GM19025 (cell line): ENCODE results near the gene EFCAB10.
"Not testable (repeated sequence)": the region's sequence is repeated elsewhere in the genome, so short reads cannot be mapped to it uniquely, and the experiment has no call there.

Source experiments
- ATAC-seq: cut with Tn5 transposase; IDR thresholded peaks from one replicate; pipeline ENCODE4 v1.9.1; 2021; ENCODE audit warnings: mild to moderate bottlenecking, low read depth, moderate library complexity; ENCODE audit not compliant: unreplicated experiment

EFCAB10 gene

GRCh38 chr7:105532709-105533460, 48.4 kb downstream of the EFCAB10 start:
- no peak for ATAC-seq

DNA sequence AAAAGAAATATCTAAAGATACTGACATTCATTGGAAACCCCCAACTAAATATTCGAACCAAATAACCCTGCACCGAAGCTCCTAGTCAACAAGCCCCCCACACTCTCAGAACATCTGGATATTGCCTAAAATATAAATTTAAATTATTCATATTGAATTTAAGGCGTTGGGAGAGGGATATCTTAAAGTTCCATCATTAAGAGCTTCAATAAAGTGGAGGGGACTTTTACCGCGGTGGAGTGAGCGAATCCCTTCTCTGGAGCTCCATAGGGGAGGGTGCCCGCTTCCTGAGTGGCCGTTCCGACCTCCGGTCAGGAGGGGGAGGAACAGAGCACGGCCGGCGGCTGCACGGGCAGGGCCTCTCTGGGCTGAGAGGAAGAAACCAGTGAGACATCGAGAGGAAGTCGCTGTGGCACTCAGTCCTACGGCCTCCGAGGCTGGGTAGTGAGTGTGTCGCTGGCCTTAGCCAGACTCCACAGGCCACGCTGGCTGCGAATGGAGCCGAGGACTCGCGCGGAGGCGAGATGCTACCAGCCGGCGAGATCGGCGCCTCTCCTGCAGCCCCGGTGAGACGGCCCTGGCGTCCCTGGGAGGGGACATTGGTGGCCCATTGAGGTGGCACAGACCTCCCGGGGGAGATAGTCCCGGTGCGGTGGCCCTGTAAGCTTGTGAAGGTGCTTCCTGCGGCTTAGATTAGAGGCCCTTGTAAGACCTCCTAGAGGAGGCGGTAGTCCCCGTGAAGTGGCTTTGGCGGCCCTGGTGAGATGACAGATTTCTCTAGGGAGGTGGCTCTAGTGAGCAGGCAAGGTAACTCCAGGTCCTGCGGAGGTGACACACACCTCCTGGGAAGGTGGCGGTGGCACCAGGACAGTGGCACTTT, 49.3 kb downstream of the EFCAB10 start, which contains the start of gene RINT1:
RINT1 (plus strand) TSS at position 410 of the 880 bp plus-strand sequence; CDS start at position 525, 115 bp downstream.
- peak; percentile 88 for ATAC-seq

DNA sequence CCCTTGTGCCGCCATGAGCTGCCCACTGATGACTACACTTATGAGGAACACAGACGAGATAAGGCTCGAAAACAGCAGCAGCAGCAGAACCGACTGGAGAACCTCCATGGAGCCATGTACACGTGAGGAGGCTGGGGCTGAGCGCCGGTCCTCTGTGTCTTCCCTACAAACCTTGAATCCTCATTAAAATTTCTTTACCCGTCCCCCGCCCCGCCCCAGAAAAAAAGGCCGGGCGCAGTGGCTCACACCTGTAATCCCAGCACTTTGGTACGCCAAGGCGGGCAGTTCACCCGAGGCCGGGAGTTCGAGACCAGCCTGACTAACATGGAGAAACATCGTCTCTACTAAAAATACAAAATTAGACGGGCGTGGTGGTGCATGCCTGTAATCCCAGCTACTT, 50.7 kb downstream of the EFCAB10 start:
- ATAC-seq, result no peak

DNA sequence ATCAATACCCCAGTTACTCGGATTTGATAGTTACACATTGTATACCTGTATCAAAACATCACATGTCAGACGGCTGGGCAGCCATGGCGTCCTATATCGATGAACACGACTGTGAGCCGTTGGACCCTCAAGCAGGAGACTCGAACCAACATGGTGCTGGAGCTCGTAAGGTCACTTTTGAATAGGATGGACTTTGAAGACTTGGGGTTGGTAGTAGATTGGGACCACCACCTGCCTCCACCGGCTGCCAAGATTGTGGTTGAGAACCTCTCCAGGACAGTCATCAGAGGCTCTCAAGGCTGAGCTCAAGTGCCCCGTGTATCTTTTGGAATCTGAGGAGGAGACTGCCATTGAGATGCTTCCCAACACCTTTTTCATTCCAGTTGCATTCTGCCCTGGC, 51.2 kb downstream of the EFCAB10 start:
- ATAC-seq, result no peak

DNA sequence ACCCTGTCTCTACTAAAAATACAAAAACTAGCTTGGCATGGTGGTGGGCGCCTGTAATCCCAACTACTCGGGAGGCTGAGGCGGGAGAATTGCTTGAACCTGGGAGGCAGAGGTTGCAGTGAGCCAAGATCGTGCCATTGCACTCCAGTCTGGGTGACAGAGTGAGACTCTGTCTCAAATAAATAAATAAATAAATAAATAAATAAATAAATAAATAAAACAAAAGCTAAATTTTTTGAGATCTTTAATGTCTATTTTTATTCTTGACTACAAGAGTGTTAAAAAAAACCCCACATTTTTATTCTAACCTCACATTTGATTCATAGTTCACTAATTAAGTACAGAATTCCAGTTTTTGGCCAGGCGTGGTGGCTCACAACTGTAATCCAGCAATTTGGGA, 53.6 kb downstream of the EFCAB10 start:
- not testable (repeated sequence) for ATAC-seq

GRCh38 chr7:105524840-105525239, 56.5 kb downstream of the EFCAB10 start:
- no peak for ATAC-seq

DNA sequence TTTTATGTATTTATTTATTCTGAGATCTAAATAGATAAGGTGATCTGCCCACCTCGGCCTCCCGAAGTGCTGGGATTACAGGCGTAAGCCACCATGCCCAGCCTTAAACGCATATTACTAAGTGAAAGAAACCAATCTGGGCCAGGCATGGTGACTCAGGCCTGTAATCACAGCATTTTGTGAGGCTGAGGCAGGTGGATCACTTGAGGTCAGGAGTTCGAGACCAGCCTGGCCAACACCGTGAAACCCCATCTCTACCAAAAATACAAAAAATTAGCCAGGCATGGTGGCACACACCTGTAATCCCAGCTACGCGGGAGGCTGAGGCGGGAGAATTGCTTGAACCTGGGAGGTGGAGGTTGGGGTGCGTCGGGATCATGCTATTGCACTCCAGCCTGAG, 56.9 kb downstream of the EFCAB10 start:
- not testable (repeated sequence) for ATAC-seq

DNA sequence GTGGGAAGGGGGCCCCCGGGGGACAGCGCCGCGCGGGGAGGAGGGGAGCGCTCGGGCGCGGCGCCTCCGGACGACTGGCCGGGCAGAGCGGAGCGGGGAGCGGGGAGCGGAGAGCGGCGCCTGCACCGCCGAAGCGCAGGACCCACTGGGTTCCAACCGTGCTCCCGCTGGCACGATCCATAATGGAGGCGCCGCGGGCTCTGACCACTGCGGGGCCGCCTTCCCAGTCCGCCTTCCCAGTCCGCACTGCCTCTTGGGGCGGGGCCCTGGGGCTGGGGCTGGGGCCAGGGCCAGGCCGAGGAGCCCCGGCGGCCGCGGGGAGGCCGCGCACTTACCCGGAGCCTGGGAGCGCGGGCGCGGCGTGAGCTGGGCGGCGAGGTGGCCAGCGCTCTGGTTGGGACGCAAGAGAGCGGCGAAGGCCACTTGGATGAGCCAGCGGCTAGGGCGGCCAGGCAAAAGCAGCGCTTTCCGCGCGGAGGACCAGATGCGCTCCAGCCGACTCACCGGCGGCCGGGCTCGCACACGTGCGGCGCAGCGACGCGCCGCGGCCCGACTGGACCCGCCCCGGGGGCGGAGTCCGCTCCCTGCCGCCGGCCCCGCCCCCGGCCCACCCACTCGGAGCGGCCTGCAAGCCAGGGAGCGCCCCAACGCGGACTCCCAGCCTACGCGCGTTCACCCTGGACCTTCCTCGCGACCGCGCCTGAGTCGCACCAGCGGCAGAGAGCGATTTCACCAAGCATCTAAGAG, 59.4 kb downstream of the EFCAB10 start, which contains the start of gene PUS7:
PUS7 (minus strand) TSS at position 555 of the 747 bp plus-strand sequence. CDS start 13,759 bp downstream, outside the sequence.
- peak; percentile 87 for ATAC-seq

GRCh38 chr7:105521027-105521716, 60.1 kb downstream of the EFCAB10 start:
- ATAC-seq, result peak; percentile 16

- ATAC-seq, result not testable (repeated sequence)
Observed at GRCh38 chr7:105520620-105521019, 60.7 kb downstream of the EFCAB10 start.

GRCh38 chr7:105519353-105519752, 61.9 kb downstream of the EFCAB10 start:
- ATAC-seq, result no peak

- ATAC-seq, result not testable (repeated sequence)
Observed at GRCh38 chr7:105515610-105516009, 65.7 kb downstream of the EFCAB10 start.
